Nephron progenitor cell (in vitro differentiated cells): ENCODE measurements around the gene PRPF19.

ENCODE experiments used
- DNase-seq: peaks from one replicate; pipeline ENCODE4 v3.0.0; 2021
- H3K27ac Mint-ChIP-seq: 2 replicates; pipeline ENCODE4 v1.8.0; 2021; ENCODE audit warnings: mild to moderate bottlenecking, moderate library complexity, mixed read lengths
- H3K27me3 Mint-ChIP-seq: 2 replicates; pipeline ENCODE4 v1.8.0; 2021; ENCODE audit warnings: mild to moderate bottlenecking, low read depth, mixed read lengths; ENCODE audit not compliant: poor library complexity
- H3K36me3 Mint-ChIP-seq: 2 replicates; pipeline ENCODE4 v1.8.0; 2021; ENCODE audit warnings: low read depth, mixed read lengths
- H3K4me1 Mint-ChIP-seq: 2 replicates; pipeline ENCODE4 v1.8.0; 2021; ENCODE audit warnings: mixed read lengths
- H3K4me3 Mint-ChIP-seq: 2 replicates; pipeline ENCODE4 v1.8.0; 2021; ENCODE audit warnings: mild to moderate bottlenecking, moderate library complexity, mixed read lengths
- H3K9me3 Mint-ChIP-seq: 2 replicates; pipeline ENCODE4 v1.8.0; 2021; ENCODE audit warnings: mild to moderate bottlenecking, moderate library complexity, mixed read lengths
- TF ChIP-seq, protein P1 (sequence below): fragments of 200-600 bp; sonication (generic); IDR thresholded peaks from 2 replicates; pipeline ENCODE4 v1.5.0; 2021; ENCODE audit warnings: antibody characterized with exemption

The PRPF19 gene

GRCh38 chr11:60921777-60922335 is 15.5 kb upstream of the PRPF19 start:
- TF ChIP-seq, protein P1, sequence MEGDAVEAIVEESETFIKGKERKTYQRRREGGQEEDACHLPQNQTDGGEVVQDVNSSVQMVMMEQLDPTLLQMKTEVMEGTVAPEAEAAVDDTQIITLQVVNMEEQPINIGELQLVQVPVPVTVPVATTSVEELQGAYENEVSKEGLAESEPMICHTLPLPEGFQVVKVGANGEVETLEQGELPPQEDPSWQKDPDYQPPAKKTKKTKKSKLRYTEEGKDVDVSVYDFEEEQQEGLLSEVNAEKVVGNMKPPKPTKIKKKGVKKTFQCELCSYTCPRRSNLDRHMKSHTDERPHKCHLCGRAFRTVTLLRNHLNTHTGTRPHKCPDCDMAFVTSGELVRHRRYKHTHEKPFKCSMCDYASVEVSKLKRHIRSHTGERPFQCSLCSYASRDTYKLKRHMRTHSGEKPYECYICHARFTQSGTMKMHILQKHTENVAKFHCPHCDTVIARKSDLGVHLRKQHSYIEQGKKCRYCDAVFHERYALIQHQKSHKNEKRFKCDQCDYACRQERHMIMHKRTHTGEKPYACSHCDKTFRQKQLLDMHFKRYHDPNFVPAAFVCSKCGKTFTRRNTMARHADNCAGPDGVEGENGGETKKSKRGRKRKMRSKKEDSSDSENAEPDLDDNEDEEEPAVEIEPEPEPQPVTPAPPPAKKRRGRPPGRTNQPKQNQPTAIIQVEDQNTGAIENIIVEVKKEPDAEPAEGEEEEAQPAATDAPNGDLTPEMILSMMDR, result no peak
- Mint-ChIP-seq H3K27me3 (peaks cover 8% of the 10 kb centered on the region), H3K36me3 (peaks cover 46% of the 10 kb centered on the region), H3K27ac (peak overlapping the region; percentile 92), H3K4me1 (peaks cover 62% of the 10 kb centered on the region), H3K4me3 (peak overlapping the region; percentile 14), H3K9me3 (no peaks in the 10 kb centered on the region)
- DNase-seq, result no peak

DNA sequence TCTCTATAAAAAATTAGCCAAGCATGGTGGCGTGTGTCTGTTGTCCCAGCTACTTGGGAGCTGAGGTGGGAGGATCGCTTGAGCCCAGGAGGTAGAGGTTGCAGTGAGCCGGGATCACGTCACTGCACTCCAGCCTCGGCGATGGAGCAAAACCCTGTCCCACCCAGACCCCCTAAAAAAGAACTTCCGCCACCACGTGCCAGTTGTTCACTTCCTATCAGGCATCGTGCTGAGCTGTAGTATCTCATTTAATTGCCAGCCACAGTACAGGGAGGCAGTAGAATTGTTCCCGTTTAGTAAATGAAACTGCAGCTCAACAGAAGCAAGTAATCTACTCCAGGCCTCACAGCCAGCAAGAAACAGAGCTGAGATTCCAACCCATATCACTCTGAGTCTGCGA is 14.9 kb upstream of the PRPF19 start:
- no peak for DNase-seq
- peaks cover 40% of the 10 kb centered on the region for H3K36me3 Mint-ChIP-seq
- no peak overlapping the region for H3K27ac Mint-ChIP-seq
- TF ChIP-seq, protein P1, result no peak
- no peak overlapping the region for H3K4me3 Mint-ChIP-seq
- H3K4me1 Mint-ChIP-seq, result peaks cover 62% of the 10 kb centered on the region
- peaks cover 8% of the 10 kb centered on the region for H3K27me3 Mint-ChIP-seq
- H3K9me3 Mint-ChIP-seq, result no peaks in the 10 kb centered on the region

GRCh38 chr11:60919956-60920355 is 13.6 kb upstream of the PRPF19 start:
- Mint-ChIP-seq H3K4me3 (no peak overlapping the region), H3K36me3 (peaks cover 39% of the 10 kb centered on the region), H3K9me3 (no peaks in the 10 kb centered on the region), H3K4me1 (peaks cover 63% of the 10 kb centered on the region), H3K27me3 (peaks cover 8% of the 10 kb centered on the region), H3K27ac (no peak overlapping the region)
- DNase-seq, result no peak
- TF ChIP-seq, protein P1, result no peak

- H3K36me3 Mint-ChIP-seq, result peaks cover 39% of the 10 kb centered on the region
- DNase-seq, result no peak
- no peak overlapping the region for H3K4me3 Mint-ChIP-seq
- TF ChIP-seq, protein P1, result no peak
- H3K27me3 Mint-ChIP-seq, result peaks cover 8% of the 10 kb centered on the region
- H3K9me3 Mint-ChIP-seq, result no peaks in the 10 kb centered on the region
- H3K4me1 Mint-ChIP-seq, result peaks cover 66% of the 10 kb centered on the region
- H3K27ac Mint-ChIP-seq, result no peak overlapping the region
Observed at GRCh38 chr11:60919320-60919719, 12.9 kb upstream of the PRPF19 start.

- no peak overlapping the region for H3K4me3 Mint-ChIP-seq
- DNase-seq, result no peak
- no peak overlapping the region for H3K27ac Mint-ChIP-seq
Observed at GRCh38 chr11:60918939-60919265, 12.5 kb upstream of the PRPF19 start.

More at GRCh38 chr11:60918939-60919265, 12.5 kb upstream of the PRPF19 start:
- TF ChIP-seq, protein P1, result no peak
- peaks cover 39% of the 10 kb centered on the region for H3K36me3 Mint-ChIP-seq
- H3K27me3 Mint-ChIP-seq, result peaks cover 8% of the 10 kb centered on the region
- peaks cover 67% of the 10 kb centered on the region for H3K4me1 Mint-ChIP-seq
- no peaks in the 10 kb centered on the region for H3K9me3 Mint-ChIP-seq
